Activated naive CD4-positive, alpha-beta T cell (primary cell): ENCODE measurements around the gene FBXL13.

Source experiments
- DNase-seq, 4 experiments: peaks; one replicate each; lab custom pipeline; 2025; lab: John Stamatoyannopoulos, UW

The FBXL13 gene

GRCh38 chr7:102895602-102896001 is 179.0 kb downstream of the FBXL13 start:
- DNase-seq, result no peak

GRCh38 chr7:102892631-102893278 is 181.8 kb downstream of the FBXL13 start:
- no peak for DNase-seq

- DNase-seq, result no peak
Measured at GRCh38 chr7:102891693-102892261, 182.8 kb downstream of the FBXL13 start.

- DNase-seq, result no peak
Measured at GRCh38 chr7:102890971-102891692, 183.5 kb downstream of the FBXL13 start.

GRCh38 chr7:102890292-102890970 is 184.2 kb downstream of the FBXL13 start:
- DNase-seq, result no peak

GRCh38 chr7:102889851-102890250 is 184.7 kb downstream of the FBXL13 start:
- no peak for DNase-seq

- DNase-seq, result no peak
Measured at GRCh38 chr7:102888561-102889233, 185.9 kb downstream of the FBXL13 start.

GRCh38 chr7:102883098-102883860 is 191.3 kb downstream of the FBXL13 start:
- DNase-seq, result no peak

GRCh38 chr7:102875700-102876295 is 198.8 kb downstream of the FBXL13 start:
- DNase-seq, result no peak

- DNase-seq, result no peak
Measured at GRCh38 chr7:102874966-102875365, 199.6 kb downstream of the FBXL13 start.

- DNase-seq, result no peak
Measured at GRCh38 chr7:102874166-102874829, 200.3 kb downstream of the FBXL13 start.

- DNase-seq, result no peak
Measured at GRCh38 chr7:102873470-102874165, 201.0 kb downstream of the FBXL13 start.

GRCh38 chr7:102872460-102872859 is 202.1 kb downstream of the FBXL13 start:
- DNase-seq, result no peak

GRCh38 chr7:102869195-102869594 is 205.4 kb downstream of the FBXL13 start:
- no peak for DNase-seq

GRCh38 chr7:102866535-102867215 is 207.9 kb downstream of the FBXL13 start:
- no peak for DNase-seq

GRCh38 chr7:102864958-102865357 is 209.6 kb downstream of the FBXL13 start:
- no peak for DNase-seq

- no peak for DNase-seq
Measured at GRCh38 chr7:102860351-102860811, 214.2 kb downstream of the FBXL13 start.

GRCh38 chr7:102859799-102860125 is 214.8 kb downstream of the FBXL13 start:
- DNase-seq, result no peak

GRCh38 chr7:102859084-102859798 is 215.4 kb downstream of the FBXL13 start:
- DNase-seq, result no peak
